KBM-7 (cell line): ENCODE results near the gene CRLF1.
"Not testable (repeated sequence)": the region's sequence is repeated elsewhere in the genome, so short reads cannot be mapped to it uniquely, and the experiment has no call there.

Experiments
- DNase-seq: peaks from one replicate; pipeline ENCODE4 v3.0.0-alpha.2; 2015
- in situ Hi-C: fragments of 300-500 bp; cut with MboI; formaldehyde crosslinking; loops from 2 replicates; pipeline ENCODE4 v1.14.3; 2020; ENCODE audit warnings: low sequenced_read_pairs, low pct_unique_long_range_greater_than_20kb, mixed read lengths

Gene CRLF1

DNA sequence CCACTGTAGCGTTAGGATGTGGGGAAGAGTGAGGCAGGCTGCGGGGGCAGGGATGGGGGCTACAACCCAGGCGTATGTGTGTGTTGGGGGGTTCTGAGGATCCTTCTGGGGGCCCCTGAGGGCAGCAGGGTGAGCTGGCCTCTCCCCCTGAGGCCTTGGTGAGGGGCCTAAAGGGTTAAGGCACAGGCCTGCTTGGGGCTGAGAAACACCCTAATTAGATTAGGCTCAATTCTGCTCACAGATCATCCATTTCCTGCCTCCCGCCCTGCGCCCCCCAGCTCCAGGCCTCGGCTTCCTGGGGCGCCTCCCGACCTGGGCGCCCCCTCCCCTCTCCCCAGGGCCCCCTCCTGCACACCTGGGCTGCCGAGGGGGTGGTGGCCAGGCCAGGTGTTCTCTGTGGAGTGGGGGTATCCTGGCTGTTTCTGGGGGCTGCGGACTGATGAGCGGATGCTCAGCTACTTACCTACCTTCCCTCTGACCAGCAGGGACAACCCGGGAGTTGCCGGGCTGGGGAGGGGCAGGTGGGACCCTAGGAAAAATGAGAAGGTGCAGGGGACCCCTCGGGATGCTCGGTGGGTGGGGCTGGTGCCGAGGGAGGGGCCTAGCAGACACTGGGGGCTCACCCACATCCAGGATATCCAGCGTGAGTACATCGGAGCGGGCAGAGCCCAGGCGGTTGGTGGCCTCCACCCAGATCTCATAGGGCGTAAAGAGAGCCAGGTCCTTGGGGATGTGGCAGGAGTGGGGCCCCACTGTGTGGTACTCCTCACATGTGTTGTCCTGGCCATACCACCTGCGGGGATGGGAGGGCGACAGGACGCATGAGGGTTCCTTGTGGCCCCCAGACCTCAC, 8.6 kb downstream of the CRLF1 start:
- DNase-seq, result no peak
- in situ Hi-C loops, result no loop called here

DNA sequence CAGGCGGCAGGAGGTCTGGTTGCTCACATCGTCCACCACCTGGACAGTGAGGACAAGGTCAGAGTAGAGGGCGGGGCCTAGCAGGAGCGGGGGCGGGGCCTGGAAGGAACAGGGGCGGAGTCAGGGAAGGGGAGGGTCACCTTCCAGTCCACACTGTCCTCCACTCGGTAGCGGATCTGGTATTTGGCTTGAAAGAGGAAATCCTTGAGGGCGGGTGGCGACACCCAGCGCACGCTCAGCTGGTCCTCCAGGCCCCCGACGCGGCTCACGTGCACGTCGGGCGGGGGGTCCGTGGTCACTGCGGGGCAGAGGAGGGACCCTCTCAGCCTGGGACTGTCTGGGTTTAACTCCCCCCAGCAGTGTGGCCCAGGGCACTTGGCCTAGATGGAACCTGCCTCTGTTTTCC, 9.8 kb downstream of the CRLF1 start:
- DNase-seq, result peak; percentile 54
- in situ Hi-C loops, result no loop called here

GRCh38 chr19:18595475-18595874, 11.1 kb downstream of the CRLF1 start:
- DNase-seq, result no peak
- in situ Hi-C loops, result no loop called here

DNA sequence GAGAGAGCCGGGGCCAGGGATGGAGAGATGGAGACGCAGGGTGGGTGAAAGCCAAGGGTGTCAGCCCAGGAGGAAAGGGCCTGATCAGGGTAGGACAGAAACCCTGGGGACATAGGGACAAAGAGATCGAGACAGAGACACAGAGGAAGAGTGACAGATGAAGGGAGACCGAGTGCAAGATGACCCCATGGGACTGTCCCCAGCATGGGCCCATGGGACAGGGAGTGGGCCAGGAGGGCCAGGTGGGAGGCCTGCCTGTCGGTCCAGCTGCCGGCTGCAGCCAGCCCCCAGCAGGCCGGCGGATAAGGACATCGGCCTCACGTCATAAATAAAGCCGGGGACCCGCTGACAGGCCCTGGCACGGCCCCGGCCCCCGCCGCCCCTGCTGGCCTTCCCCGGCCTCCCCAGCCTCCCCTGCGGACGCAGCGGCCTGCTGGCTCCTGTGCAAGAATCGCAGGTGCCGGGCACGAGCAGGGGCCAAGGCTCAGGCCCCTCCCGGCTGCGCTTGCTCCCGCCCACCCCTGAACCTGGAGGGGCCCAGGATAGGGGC, 11.7 kb downstream of the CRLF1 start:
- in situ Hi-C loops, result no loop called here
- DNase-seq, result no peak

DNA sequence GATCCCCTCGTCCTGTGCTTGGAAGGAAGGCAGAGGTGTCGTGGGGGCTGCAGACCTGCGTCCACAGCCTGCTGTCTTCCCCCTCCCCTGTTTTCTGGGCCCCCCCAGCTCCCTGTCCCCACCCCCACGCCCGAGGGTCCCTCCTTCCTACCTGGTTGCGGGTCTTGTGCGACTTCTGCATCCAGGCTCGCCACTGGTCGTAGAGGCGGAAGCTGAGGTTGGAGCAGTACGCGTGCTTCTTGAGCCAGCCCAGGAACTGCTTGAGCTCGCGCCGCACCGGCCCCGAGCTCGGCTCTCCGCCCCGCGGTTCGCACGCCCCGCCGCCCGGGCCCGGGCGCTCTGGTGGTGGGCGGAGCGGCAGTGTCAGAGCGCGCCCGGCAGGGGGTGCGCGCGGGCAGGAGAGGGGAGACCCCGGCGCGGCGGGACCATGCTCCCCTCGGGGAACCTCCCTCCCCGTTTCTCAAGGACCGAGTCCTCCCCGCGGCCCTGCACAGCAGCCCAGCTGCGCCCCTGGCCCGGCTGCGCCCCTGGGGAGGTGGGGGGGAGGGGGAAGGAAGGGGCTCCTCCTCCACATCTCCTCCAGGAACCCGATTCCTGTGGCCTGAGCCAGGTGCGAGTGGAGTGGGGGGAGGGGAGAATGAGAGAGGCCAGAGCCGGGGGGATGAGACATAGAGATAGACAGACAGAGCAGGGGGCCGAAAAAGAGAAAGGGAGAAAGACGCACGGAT, 12.3 kb downstream of the CRLF1 start:
- in situ Hi-C loops, result no loop called here
- peak; percentile 83 for DNase-seq

DNA sequence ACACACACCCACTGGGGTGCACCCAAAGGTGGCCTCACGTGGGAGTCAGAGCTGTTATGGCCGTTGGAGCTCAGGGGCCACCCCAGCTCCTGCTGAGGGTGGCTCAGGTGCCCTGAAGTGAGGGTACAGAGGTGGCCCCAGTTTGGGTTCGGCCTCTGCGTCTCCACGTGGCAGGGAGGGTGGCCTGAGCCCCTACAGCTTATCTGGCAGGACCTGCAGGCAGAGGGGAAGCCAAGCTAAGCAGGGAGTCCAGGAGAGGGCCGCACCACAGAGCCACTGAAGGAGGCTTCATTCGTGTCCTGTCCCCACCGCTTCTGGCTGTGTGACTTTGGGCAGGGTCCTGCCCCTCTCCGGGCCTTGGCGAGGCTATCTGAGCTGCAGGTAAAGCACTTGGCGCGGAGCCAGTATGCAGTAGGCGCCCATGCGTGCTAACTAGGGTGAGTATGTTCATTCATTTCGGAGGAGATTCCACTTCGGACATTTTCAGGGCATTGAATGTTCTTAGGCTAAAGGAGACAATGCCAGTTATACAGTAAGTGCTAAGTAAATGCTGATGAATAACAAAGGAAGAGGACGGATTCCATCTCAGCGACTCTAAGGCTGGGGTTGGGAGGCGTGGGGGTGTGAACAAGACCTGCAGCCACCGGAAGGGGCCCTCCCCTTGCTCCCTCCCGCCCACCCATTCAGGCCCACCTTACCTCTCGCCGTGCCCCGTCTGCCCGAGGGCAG, 13.1 kb downstream of the CRLF1 start:
- in situ Hi-C loops, result no loop called here

DNA sequence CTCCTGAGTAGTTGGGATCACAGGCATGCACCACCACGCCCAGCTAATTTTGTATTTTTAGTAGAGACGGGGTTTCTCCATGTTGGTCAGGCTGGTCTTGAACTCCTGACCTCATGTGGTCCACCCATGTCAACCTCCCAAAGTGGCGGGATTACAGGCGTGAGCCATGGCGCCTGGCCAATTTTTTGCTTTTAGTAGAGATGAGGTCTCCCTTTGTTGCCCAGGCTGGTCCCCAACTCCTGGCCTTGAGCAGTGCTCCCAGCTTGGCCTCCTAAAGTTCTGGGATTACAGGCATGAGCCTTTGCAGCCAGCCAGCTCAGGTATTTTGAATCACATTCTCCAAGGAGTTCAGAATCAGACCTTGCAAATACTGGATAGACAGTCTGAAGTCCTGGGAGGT, 13.9 kb downstream of the CRLF1 start:
- in situ Hi-C loops, DNase-seq: not testable (repeated sequence)

More for the DNA sequence above, 13.1 kb downstream of the CRLF1 start:
- DNase-seq, result no peak

DNA sequence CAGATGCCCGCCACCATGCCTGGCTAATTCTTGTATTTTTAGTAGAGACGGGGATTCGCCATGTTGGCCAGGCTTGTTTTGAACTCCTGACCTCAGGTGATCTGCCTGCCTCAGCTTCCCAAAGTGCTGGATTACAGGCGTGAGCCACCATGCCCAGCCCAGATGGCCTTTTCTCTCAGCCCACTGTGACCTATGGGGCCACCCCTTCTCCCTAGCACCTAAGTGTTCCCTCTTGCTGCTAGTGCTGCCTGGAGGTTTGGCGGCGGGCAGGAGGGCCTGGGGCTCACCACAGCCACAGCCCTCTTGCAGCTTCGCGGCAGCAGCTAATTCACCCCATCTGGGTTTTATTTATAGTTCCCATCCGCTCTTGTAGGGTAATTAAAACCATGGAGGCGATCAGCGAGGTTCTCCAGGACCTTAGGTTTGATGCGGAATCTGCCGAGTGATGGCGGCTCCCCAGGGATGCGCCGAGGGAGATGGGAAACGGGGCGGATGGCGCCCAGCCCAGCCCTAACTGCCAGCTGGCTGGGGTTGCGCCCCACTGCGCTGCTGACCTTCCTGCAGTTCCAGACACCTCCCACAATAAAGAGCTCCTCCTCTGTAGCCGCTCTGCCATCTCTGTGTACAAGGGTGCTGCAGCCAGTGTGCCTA, 14.7 kb downstream of the CRLF1 start:
- no peak for DNase-seq
- in situ Hi-C loops, result no loop called here

DNA sequence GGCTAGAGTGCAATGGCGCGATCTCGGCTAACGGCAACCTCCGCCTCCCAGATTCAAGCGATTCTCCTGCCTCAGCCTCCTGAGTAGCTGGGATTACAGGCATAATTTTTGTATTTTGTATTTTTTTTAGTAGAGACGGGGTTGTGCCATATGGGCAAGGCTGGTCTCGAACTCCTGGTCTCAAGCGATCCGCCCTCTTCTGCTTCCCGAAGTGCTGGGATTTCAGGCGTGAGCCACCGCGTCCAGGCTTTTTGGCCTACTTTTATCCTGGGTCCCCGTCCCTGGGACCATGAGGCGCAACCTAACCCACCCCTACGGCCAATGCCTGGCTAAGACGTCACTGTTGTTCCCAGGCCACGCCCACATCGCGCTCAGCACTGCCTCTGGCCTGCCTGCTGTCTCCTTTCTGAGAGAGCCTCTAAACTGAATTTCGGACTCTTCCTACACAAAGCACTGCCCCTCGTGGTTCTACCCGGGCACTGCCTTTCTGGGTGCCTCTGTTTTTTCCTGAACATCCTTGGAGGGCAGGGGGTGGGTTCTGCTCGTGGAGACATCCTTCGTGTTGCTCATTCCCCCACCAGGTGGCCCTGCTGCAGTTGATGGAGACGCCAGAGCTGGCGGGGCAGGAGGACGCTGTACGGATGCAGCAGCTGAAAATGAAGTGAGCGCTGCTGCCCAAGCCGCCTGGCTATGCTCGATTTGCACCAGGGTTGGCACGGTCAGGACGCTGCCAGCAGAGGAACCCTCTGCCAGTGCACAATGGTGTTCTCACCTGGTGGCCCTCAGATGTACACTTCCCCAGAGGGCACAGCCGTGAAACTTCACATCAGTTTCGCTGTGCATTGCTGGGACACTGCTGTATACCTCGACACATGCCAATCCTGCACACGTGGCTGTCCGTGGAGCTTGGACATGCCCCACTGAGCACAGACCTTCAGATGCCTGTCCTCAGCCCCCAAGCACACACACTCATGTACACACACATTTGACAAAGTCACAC, 16.0 kb downstream of the CRLF1 start:
- in situ Hi-C loops, result no loop called here
- DNase-seq, result no peak

GRCh38 chr19:18589380-18590272, 17.0 kb downstream of the CRLF1 start:
- in situ Hi-C loops, result no loop called here

GRCh38 chr19:18588611-18589379, 17.8 kb downstream of the CRLF1 start, which contains the start of gene REX1BD:
REX1BD (plus strand) TSS chr19:18588798; CDS start chr19:18588802, 4 bp downstream.
- DNase-seq, result peak; percentile 97
- in situ Hi-C loops, result no loop called here

More at GRCh38 chr19:18589380-18590272, 17.0 kb downstream of the CRLF1 start:
- no peak for DNase-seq

DNA sequence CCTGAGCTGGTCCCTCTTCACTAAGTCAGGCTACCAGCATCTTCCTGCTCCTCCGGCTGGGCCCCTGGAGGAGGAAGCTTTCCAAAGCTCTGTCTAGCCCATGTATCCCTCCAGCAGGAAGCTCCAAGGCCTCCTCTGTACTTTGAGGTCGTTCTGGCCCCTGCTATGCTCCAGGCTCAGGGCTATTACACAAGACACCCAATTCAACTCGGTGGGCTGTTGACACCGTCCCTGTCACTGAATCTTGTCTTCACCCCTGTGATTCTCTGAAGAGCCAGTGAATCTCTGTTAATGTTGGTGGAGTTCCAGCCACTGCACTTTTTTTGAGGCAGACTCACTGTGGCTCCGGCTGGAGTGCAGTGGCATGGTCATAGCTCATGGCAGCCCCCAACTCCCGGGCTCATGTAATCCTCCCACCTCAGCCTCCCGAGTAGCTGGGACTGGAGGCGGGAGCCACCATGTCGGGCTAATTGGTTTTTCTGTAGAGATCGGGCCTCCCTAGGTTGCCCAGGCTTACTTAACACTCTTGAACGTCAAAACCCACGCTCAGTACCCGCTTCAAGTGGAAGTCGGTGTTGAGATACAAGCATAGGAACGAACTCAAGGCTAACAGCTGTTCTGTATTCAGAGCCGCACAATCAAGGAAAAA, 18.5 kb downstream of the CRLF1 start:
- no peak for DNase-seq
- in situ Hi-C loops, result no loop called here

DNA sequence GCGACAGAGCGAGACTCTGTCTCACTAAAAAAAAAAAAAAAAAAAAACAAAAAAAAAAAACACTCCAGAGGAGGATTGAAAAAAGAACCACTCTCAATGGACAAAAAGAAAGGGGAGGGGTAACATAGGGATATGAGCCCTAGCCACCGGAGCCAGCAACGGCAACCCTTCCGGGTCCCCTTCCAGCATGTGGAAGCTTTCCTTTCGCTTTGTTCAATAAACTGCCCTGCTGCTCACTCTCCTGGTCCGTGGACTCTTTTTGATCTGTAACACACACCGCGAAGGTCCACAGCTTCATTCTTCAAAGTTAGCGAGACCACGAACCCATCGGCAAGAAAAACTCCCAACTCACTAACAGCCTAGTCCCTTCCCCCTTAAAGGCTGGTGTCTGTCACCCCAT, 19.0 kb downstream of the CRLF1 start:
- no peak for DNase-seq
- in situ Hi-C loops, result no loop called here

GRCh38 chr19:18586306-18586705, 20.3 kb downstream of the CRLF1 start:
- peak; percentile 43 for DNase-seq
- in situ Hi-C loops, result no loop called here

DNA sequence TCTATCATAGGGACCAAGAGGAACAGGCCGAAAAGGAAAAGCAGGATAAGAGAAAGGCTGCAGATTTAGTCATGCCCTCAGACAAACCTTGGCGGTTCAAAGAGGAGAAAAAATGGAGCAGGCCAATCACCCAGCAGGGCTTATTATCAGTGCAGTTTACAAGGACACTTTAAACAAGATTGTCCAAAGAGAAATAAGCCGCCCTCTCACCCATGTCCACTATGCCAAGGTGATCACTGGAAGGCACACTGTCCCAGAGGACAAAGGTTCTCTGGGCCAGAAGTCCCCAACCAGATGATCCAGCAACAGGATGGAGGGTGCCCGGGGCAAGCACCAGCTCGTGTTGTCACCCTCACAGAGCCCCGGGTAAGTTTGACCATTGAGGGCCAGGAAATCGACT, 26.3 kb downstream of the CRLF1 start:
- no peak for DNase-seq
- in situ Hi-C loops, result no loop called here
